RWPE1 (cell line): ENCODE measurements around the gene STXBP6.

Experiments
- CTCF ChIA-PET: fragments of 350-600 bp; sonication (Branson Sonifier 250); formaldehyde crosslinking; extraction: SDS; loops from one replicate; lab custom pipeline; 2021; lab: Yijun Ruan, JAX
- POLR2A ChIA-PET: fragments of 400-600 bp; formaldehyde crosslinking; extraction: SDS; loops from one replicate; lab custom pipeline; 2020; ENCODE audit warnings: antibody characterized with exemption; ENCODE audit not compliant: low non-redundant PET; lab: Yijun Ruan, JAX
- DNase-seq: peaks from one replicate; pipeline ENCODE4 v3.0.0; 2012; ENCODE audit warnings: low spot score
- H3K27ac ChIP-seq: fragments of 450-650 bp; 2 replicates; pipeline ENCODE4 v1.5.1; 2017
- TF ChIP-seq, protein P1 (sequence below): fragments of 450-650 bp; conservative IDR thresholded peaks from 2 replicates; pipeline ENCODE4 v1.5.1; 2017; ENCODE audit warnings: low read depth, mild to moderate bottlenecking

Gene STXBP6

DNA sequence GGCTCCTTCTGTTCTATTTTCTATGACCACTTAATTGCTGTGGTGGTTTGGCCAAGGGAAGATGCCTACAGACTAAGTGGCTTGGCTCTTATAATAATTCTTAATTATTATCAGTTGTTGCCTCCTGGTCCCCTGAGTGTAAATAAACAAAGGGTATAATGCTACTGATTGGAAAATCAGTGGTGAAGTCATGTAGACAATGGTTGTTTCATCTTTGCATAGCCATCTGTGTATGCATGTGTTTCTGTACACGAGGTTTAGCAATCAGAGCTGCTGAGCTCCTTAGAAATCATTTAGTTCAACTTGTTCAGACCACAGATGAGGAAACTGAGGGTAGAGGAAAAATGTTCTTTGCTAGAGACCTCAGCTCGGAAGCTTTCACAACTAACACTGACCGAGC lies 152.2 kb downstream of the STXBP6 start:
- H3K27ac ChIP-seq: no peak overlapping the region
- TF ChIP-seq, protein P1, sequence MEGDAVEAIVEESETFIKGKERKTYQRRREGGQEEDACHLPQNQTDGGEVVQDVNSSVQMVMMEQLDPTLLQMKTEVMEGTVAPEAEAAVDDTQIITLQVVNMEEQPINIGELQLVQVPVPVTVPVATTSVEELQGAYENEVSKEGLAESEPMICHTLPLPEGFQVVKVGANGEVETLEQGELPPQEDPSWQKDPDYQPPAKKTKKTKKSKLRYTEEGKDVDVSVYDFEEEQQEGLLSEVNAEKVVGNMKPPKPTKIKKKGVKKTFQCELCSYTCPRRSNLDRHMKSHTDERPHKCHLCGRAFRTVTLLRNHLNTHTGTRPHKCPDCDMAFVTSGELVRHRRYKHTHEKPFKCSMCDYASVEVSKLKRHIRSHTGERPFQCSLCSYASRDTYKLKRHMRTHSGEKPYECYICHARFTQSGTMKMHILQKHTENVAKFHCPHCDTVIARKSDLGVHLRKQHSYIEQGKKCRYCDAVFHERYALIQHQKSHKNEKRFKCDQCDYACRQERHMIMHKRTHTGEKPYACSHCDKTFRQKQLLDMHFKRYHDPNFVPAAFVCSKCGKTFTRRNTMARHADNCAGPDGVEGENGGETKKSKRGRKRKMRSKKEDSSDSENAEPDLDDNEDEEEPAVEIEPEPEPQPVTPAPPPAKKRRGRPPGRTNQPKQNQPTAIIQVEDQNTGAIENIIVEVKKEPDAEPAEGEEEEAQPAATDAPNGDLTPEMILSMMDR: no peak
- no peak for DNase-seq
- CTCF ChIA-PET: no interaction called here
- POLR2A ChIA-PET: no interaction called here

DNA sequence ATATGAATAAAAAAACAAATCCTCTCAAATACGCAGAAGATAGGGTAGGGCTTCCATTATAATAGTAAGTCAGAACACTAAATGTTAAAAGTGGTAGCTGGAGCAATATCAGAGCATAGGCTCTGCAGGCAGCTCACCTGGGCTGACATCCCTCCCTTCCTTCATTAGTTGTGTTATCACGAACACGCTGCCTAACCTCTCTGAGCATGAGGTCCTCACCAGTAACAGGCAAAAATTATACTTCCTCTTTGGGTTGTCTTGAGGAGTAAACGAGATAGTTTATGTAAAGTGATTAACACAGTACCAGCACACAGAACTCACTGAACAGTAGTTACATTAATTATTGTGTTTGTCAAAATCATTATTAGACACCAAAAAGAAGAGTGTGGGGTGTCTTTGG lies 154.3 kb downstream of the STXBP6 start:
- ChIA-PET CTCF (no interaction called here), POLR2A (no interaction called here)
- TF ChIP-seq, protein P1: no peak
- no peak for DNase-seq
- H3K27ac ChIP-seq: no peak overlapping the region

DNA sequence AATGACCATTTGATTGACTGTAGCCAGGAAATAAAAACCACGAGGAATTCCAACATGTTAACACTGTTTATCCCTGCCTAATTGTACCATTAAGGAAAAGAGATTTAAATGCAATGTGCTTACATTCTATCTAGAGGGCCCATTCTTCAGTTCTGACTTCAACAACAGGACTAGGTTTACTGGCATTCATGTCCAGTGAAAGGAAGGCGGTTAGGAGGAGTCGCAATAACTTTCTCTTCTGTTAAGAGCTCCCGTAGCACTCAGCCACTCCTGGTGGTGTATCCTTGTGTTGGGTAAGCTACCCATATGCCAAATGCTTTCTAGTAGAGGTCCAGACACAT lies 154.7 kb downstream of the STXBP6 start:
- H3K27ac ChIP-seq: no peak overlapping the region
- TF ChIP-seq, protein P1: no peak
- POLR2A ChIA-PET: no interaction called here
- CTCF ChIA-PET: no interaction called here
- no peak for DNase-seq

- DNase-seq: no peak
- CTCF ChIA-PET: no interaction called here
- TF ChIP-seq, protein P1: no peak
- POLR2A ChIA-PET: no interaction called here
- no peak overlapping the region for H3K27ac ChIP-seq
Observed at GRCh38 chr14:24894583-24895242, 155.2 kb downstream of the STXBP6 start.

- no peak overlapping the region for H3K27ac ChIP-seq
- POLR2A ChIA-PET: no interaction called here
- no peak for DNase-seq
- CTCF ChIA-PET: no interaction called here
- TF ChIP-seq, protein P1: no peak
Observed at GRCh38 chr14:24892497-24893051, 157.4 kb downstream of the STXBP6 start.

DNA sequence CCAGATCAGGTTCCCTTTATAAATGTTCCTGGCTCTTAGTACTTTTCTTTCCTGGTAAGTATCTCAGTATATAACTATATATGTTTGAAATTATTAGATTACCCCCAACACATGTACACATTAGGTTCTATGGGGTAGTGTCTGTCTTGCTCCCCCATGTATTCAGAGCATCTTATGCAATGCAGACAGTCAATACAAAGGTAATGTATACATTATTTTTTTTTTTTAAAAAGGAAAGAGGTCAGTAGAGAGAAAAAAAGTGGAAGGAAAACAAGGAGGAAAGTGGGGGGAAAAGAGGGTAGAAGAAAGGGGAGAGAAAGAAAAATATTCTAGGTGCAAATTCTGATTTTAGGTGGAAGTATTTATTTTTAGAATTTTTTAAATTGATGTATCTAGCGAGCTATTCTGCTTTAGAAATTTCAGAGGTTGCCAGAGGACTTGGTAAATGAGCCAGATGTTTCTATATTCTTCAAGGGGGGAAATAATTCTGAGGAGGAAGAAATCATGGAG lies 157.9 kb downstream of the STXBP6 start:
- ChIA-PET POLR2A (no interaction called here), CTCF (no interaction called here)
- no peak overlapping the region for H3K27ac ChIP-seq
- DNase-seq: no peak
- TF ChIP-seq, protein P1: no peak
